ENCODE measurements around the gene GNPNAT1.
A peak's percentile ranks its signal among the peaks of the same experiment; 100 is the strongest.

GNPNAT1 gene

GRCh38 chr14:52741865-52742264 lies 49.5 kb downstream of the GNPNAT1 start:
- Mint-ChIP-seq H3K4me1 (no peaks in the 10 kb centered on the region), H3K4me3 (no peak overlapping the region), H3K27ac (no peak overlapping the region), H3K9me3 (no peaks in the 10 kb centered on the region), H3K36me3 (ENCODE audit: low read depth) (peaks cover 35% of the 10 kb centered on the region), H3K27me3 (ENCODE audit: low read depth) (no peaks in the 10 kb centered on the region)
- TF ChIP-seq, protein P1, sequence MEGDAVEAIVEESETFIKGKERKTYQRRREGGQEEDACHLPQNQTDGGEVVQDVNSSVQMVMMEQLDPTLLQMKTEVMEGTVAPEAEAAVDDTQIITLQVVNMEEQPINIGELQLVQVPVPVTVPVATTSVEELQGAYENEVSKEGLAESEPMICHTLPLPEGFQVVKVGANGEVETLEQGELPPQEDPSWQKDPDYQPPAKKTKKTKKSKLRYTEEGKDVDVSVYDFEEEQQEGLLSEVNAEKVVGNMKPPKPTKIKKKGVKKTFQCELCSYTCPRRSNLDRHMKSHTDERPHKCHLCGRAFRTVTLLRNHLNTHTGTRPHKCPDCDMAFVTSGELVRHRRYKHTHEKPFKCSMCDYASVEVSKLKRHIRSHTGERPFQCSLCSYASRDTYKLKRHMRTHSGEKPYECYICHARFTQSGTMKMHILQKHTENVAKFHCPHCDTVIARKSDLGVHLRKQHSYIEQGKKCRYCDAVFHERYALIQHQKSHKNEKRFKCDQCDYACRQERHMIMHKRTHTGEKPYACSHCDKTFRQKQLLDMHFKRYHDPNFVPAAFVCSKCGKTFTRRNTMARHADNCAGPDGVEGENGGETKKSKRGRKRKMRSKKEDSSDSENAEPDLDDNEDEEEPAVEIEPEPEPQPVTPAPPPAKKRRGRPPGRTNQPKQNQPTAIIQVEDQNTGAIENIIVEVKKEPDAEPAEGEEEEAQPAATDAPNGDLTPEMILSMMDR (IDR thresholded peaks at IDR 0.05; ENCODE audit: unreplicated experiment in 3 of 3), result no peak

DNA sequence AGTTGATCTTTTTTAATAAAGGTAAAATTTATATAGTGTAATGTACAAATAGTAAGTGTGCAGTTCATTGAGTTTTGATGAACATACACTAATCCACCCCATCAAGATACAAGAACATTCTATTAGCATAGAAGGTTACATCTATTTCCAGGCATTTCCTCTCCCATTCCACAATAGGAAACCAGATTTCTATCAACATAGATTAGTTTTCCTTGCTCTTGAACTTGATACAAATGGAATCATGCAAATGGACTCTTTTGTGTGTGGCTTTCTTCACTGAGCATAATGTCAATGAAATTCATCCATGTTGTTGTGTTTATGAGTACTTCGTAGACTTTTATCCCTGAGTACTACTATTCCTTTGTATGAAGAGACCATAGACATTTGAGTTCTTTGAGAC lies 50.7 kb downstream of the GNPNAT1 start:
- Mint-ChIP-seq H3K9me3 (no peaks in the 10 kb centered on the region), H3K4me3 (no peak overlapping the region), H3K4me1 (peaks cover 5% of the 10 kb centered on the region), H3K27me3 (ENCODE audit: low read depth) (no peaks in the 10 kb centered on the region), H3K27ac (no peak overlapping the region), H3K36me3 (ENCODE audit: low read depth) (peaks cover 32% of the 10 kb centered on the region)
- TF ChIP-seq, protein P1 (IDR thresholded peaks at IDR 0.05; ENCODE audit: unreplicated experiment in 3 of 3), result no peak

- Mint-ChIP-seq H3K36me3 (ENCODE audit: low read depth) (peaks cover 40% of the 10 kb centered on the region), H3K4me3 (no peak overlapping the region), H3K4me1 (peaks cover 8% of the 10 kb centered on the region), H3K27me3 (ENCODE audit: low read depth) (no peaks in the 10 kb centered on the region), H3K9me3 (no peaks in the 10 kb centered on the region), H3K27ac (no peak overlapping the region)
- TF ChIP-seq, protein P1 (IDR thresholded peaks at IDR 0.05; ENCODE audit: unreplicated experiment in 3 of 3), result no peak
Measured at GRCh38 chr14:52738409-52738808, 53.0 kb downstream of the GNPNAT1 start.

GRCh38 chr14:52735921-52736489 lies 55.4 kb downstream of the GNPNAT1 start:
- Mint-ChIP-seq H3K4me1 (peaks cover 13% of the 10 kb centered on the region), H3K4me3 (peak overlapping the region in 2 of 3 experiments; percentile 4 to 26), H3K9me3 (no peaks in the 10 kb centered on the region), H3K27ac (peak overlapping the region in 2 of 3 experiments; percentile 34 to 36), H3K36me3 (ENCODE audit: low read depth) (peaks cover 38% of the 10 kb centered on the region), H3K27me3 (ENCODE audit: low read depth) (no peaks in the 10 kb centered on the region)
- TF ChIP-seq, protein P1 (IDR thresholded peaks at IDR 0.05; ENCODE audit: unreplicated experiment in 3 of 3), result no peak

- peak overlapping the region in 1 of 3 experiments; percentile 5 for H3K4me3 Mint-ChIP-seq
- no peaks in the 10 kb centered on the region for H3K9me3 Mint-ChIP-seq
- no peaks in the 10 kb centered on the region for H3K27me3 Mint-ChIP-seq (ENCODE audit: low read depth)
- TF ChIP-seq, protein P1 (IDR thresholded peaks at IDR 0.05; ENCODE audit: unreplicated experiment in 3 of 3), result no peak
- H3K4me1 Mint-ChIP-seq, result peaks cover 17% of the 10 kb centered on the region
- peak overlapping the region in 1 of 3 experiments; percentile 59 for H3K27ac Mint-ChIP-seq
- H3K36me3 Mint-ChIP-seq (ENCODE audit: low read depth), result peaks cover 31% of the 10 kb centered on the region
Measured at GRCh38 chr14:52733824-52734223, 57.6 kb downstream of the GNPNAT1 start.

DNA sequence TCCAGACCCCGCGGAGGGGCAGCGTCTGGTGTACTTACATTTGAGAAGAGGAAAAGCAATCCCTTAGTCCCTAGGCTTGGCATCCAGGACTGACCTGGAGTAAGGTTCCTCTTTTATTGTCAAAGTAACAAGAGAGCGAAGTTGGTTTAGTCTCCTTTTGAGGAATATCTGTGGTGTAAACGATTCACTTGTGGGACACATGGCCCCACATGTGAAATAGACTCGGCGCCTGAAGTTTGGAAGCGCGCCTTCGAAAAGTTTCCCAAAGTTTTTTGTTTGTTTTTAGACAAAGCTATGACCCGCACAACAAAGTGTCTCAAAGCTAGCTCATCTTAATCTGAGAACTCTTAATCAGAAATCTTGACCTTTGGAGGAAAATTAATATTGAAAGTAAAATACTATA lies 60.7 kb downstream of the GNPNAT1 start:
- peak overlapping the region; percentile 95 to 98 (median 97) for H3K4me3 Mint-ChIP-seq
- TF ChIP-seq, protein P1 (IDR thresholded peaks at IDR 0.05; ENCODE audit: unreplicated experiment in 3 of 3), result no peak
- no peaks in the 10 kb centered on the region for H3K9me3 Mint-ChIP-seq
- peaks cover 32% of the 10 kb centered on the region for H3K36me3 Mint-ChIP-seq (ENCODE audit: low read depth)
- no peaks in the 10 kb centered on the region for H3K27me3 Mint-ChIP-seq (ENCODE audit: low read depth)
- H3K4me1 Mint-ChIP-seq, result peaks cover 13% of the 10 kb centered on the region
- H3K27ac Mint-ChIP-seq, result peak overlapping the region; percentile 62 to 96 (median 89)
